A673 (cell line): Measurements from ENCODE around the gene GMDS. TPM values are rescaled to one million over a fixed set of nuclear protein-coding genes. Genes with fewer than 3 reads are reported as not detected.

ENCODE experiments used
- BruUV-seq: library from RNA; stranded (reverse); fragments of 400-500 nt; replicated peaks from 2 replicates; lab custom pipeline; 2021; lab: Mats Ljungman, UMichigan
- CTCF ChIA-PET: fragments of 300-600 bp; sonication (Branson Sonifier 250); formaldehyde crosslinking; loops from one replicate; lab custom pipeline; 2022; ENCODE audit warnings: antibody characterized with exemption; lab: Charles Lee
- POLR2A ChIA-PET: fragments of 300-600 bp; sonication (Branson Sonifier 250); formaldehyde crosslinking; loops from one replicate; lab custom pipeline; 2022; ENCODE audit warnings: antibody characterized with exemption; ENCODE audit not compliant: low non-redundant PET; lab: Charles Lee
- DNase-seq: peaks from one replicate; pipeline ENCODE4 v3.0.0-alpha.2; 2015; ENCODE audit warnings: low spot score
- H3K27ac ChIP-seq: fragments of 200-600 bp; sonication (generic); 2 replicates; pipeline ENCODE4 v1.5.1; 2016; ENCODE audit warnings: mixed run types, low read depth, mild to moderate bottlenecking, mixed read lengths, antibody characterized with exemption, low read length; ENCODE audit not compliant: poor library complexity, severe bottlenecking
- H3K27me3 ChIP-seq: fragments of 200-600 bp; sonication (generic); replicated peaks from 2 replicates; pipeline ENCODE4 v1.6.1; 2017; ENCODE audit warnings: mixed run types, low read depth, mild to moderate bottlenecking, mixed read lengths, antibody characterized with exemption, low read length; ENCODE audit not compliant: insufficient read depth, poor library complexity
- H3K36me3 ChIP-seq: fragments of 200-600 bp; sonication (generic); 2 replicates; pipeline ENCODE4 v1.6.1; 2016; ENCODE audit warnings: mixed run types, mild to moderate bottlenecking, mixed read lengths, antibody characterized with exemption, low read length; ENCODE audit not compliant: insufficient read depth, poor library complexity, severe bottlenecking
- H3K4me1 ChIP-seq: fragments of 200-600 bp; sonication (generic); 2 replicates; pipeline ENCODE4 v1.6.1; 2017; ENCODE audit warnings: mixed run types, mild to moderate bottlenecking, mixed read lengths, antibody characterized with exemption, low read length; ENCODE audit not compliant: insufficient read depth, poor library complexity, severe bottlenecking
- H3K4me3 ChIP-seq: fragments of 200-600 bp; sonication (generic); 2 replicates; pipeline ENCODE4 v1.5.1; 2016; ENCODE audit warnings: low read depth, mixed run types, mild to moderate bottlenecking, mixed read lengths, low read length; ENCODE audit not compliant: poor library complexity, severe bottlenecking
- H3K9me3 ChIP-seq: fragments of 200-600 bp; sonication (generic); 2 replicates; pipeline ENCODE4 v1.6.1; 2016; ENCODE audit warnings: mixed run types, low read depth, mild to moderate bottlenecking, mixed read lengths, antibody characterized with exemption, low read length; ENCODE audit not compliant: poor library complexity, severe bottlenecking
- CTCF ChIP-seq: fragments of 300-800, 200-600 bp; sonication (generic); conservative IDR thresholded peaks from 2 replicates; pipeline ENCODE4 v1.5.1; 2017; ENCODE audit warnings: low read depth, mild to moderate bottlenecking, antibody characterized with exemption, low read length, moderate library complexity, mixed read lengths
- EZH2 ChIP-seq: fragments of 200-600 bp; sonication (generic); IDR thresholded peaks from 2 replicates; pipeline ENCODE4 v1.6.1; 2017; ENCODE audit warnings: borderline replicate concordance, low read depth, mild to moderate bottlenecking, mixed read lengths, antibody characterized with exemption, low read length; ENCODE audit not compliant: poor library complexity, severe bottlenecking
- intact Hi-C: fragments of 100-400 bp; cut with micrococcal nuclease; formaldehyde crosslinking; loops from one replicate; pipeline ENCODE4 v1.10.0; 2022; ENCODE audit not compliant: unreplicated experiment
- total RNA-seq: library from RNA; stranded (reverse); gene quantifications from 2 replicates; pipeline ENCODE4 v1.2.3, GENCODE V29; 2021

The GMDS gene
- total RNA-seq, 1 experiment from 2014 or later = 15.2 TPM

GRCh38 chr6:1910621-1911407 lies 334.6 kb downstream of the GMDS start:
- no peaks in the 10 kb centered on the region for H3K36me3 ChIP-seq
- TF ChIP-seq EZH2 (no peak), CTCF (no peak)
- no TSS peak for BruUV-seq
- H3K4me3 ChIP-seq = no peak overlapping the region
- DNase-seq = no peak
- no peaks in the 10 kb centered on the region for H3K9me3 ChIP-seq
- H3K27me3 ChIP-seq = no peaks in the 10 kb centered on the region
- peaks cover 18% of the 10 kb centered on the region for H3K4me1 ChIP-seq
- no peak overlapping the region for H3K27ac ChIP-seq
- ChIA-PET CTCF (no interaction called here), POLR2A (no interaction called here)
- intact Hi-C loops = no loop called here

- no peak for DNase-seq
- H3K4me3 ChIP-seq = no peak overlapping the region
- no peak for TF ChIP-seq EZH2
- no peak for TF ChIP-seq CTCF
- no peaks in the 10 kb centered on the region for H3K9me3 ChIP-seq
- no peaks in the 10 kb centered on the region for H3K27me3 ChIP-seq
- BruUV-seq = no TSS peak
- intact Hi-C loops = no loop called here
- H3K27ac ChIP-seq = no peak overlapping the region
- CTCF ChIA-PET = no interaction called here
- peaks cover 14% of the 10 kb centered on the region for H3K4me1 ChIP-seq
- POLR2A ChIA-PET = no interaction called here
- H3K36me3 ChIP-seq = no peaks in the 10 kb centered on the region
Observed at GRCh38 chr6:1908784-1909183, 336.6 kb downstream of the GMDS start.

GRCh38 chr6:1906609-1907008 lies 338.8 kb downstream of the GMDS start:
- CTCF ChIA-PET = interaction anchor here (0.7 kb wide), 1 partner anchor 303 kb away, joined by 3 read pairs; no protein-coding TSS in a partner anchor
- TF ChIP-seq EZH2 = no peak
- Histone ChIP-seq H3K27ac (no peak overlapping the region), H3K4me1 (peaks cover 9% of the 10 kb centered on the region), H3K4me3 (no peak overlapping the region), H3K36me3 (no peaks in the 10 kb centered on the region), H3K9me3 (no peaks in the 10 kb centered on the region), H3K27me3 (no peaks in the 10 kb centered on the region)
- no TSS peak for BruUV-seq
- POLR2A ChIA-PET = no interaction called here
- intact Hi-C loops = no loop called here
- no peak for DNase-seq

GRCh38 chr6:1906014-1906413 lies 339.4 kb downstream of the GMDS start:
- BruUV-seq = no TSS peak
- CTCF ChIA-PET = interaction anchor here (0.7 kb wide), 1 partner anchor 304 kb away, joined by 3 read pairs; no protein-coding TSS in a partner anchor
- H3K27me3 ChIP-seq = no peaks in the 10 kb centered on the region

More at GRCh38 chr6:1906014-1906413, 339.4 kb downstream of the GMDS start:
- peaks cover 4% of the 10 kb centered on the region for H3K4me1 ChIP-seq
- H3K4me3 ChIP-seq = no peak overlapping the region
- no peaks in the 10 kb centered on the region for H3K36me3 ChIP-seq
- TF ChIP-seq EZH2 (no peak), CTCF (no peak)
- no peaks in the 10 kb centered on the region for H3K9me3 ChIP-seq
- POLR2A ChIA-PET = no interaction called here
- no peak for DNase-seq
- no peak overlapping the region for H3K27ac ChIP-seq
- intact Hi-C loops = no loop called here
